ENCODE data around the gene KNSTRN.

KNSTRN gene

DNA sequence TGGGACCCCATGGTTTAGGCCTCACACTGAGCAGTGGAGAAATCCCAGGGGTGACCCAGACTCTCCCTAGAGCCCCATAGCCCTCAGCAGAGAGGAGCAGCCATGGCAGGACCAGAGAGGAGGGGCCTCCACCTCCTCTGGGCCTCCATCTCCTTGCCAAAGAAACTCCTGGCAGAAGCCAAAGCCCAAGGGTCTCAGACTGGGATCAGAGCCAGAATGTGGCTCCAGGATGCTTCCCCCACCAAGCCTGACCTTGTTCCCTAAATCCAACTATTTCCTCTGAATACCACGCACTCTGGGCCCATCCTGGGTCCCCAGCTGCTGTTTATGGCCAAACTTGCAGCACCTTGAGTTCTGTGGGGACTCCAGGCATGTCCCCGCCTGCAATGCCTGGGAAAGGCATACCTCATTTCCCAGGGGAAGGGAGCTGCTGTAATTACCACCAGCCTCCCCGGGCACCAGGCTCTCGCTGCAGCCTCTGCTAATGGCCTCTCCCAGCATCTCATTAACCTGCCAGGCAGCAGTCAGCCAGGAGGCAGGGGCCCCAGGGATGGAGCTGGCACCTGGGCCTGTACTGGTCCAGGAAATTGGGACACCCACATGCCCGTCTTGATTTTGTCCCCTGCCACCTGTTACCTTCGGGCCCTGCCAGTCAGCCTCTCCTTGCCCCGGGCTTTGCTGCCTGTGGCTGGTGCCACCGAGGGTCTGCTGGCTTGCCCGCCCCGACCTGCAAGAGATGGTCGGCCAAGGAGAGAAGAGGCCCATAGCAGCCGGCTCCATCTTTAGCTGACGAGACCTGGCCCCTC lies 46.4 kb upstream of the KNSTRN start (continued):
- TF ChIP-seq MYNN (tag by site-specific recombination; IDR thresholded peaks at IDR 0.05; ENCODE audit: borderline replicate concordance) (no peak), KLF17 (tag by site-specific recombination; IDR thresholded peaks at IDR 0.05) (0 out of 2 replicates have a peak, but pooled peaks have one; percentile 20), PBX3 (CRISPR knock-in tag; IDR thresholded peaks at IDR 0.05) (no peak), HOXC10 (CRISPR knock-in tag; IDR thresholded peaks at IDR 0.05) (no peak), IKZF3 (tag by site-specific recombination; IDR thresholded peaks at IDR 0.05) (0 out of 2 replicates have a peak, but pooled peaks have one; percentile 15), ZNF530 (tag by site-specific recombination; IDR thresholded peaks at IDR 0.05; ENCODE audit: low read depth) (no peak), ZNF175 (tag by site-specific recombination; IDR thresholded peaks at IDR 0.05) (no peak), ZFP3 (tag by site-specific recombination; IDR thresholded peaks at IDR 0.05; ENCODE audit: low read depth) (no peak), SCRT2 (tag by site-specific recombination; IDR thresholded peaks at IDR 0.05) (peak; percentile 84), ZNF529 (tag by site-specific recombination; IDR thresholded peaks at IDR 0.05; ENCODE audit: insufficient replicate concordance) (no peak), ZNF10 (tag by site-specific recombination; IDR thresholded peaks at IDR 0.05) (0 out of 2 replicates have a peak, but pooled peaks have one; percentile 14), ZNF558 (tag by site-specific recombination; IDR thresholded peaks at IDR 0.05) (no peak), OSR2 (tag by site-specific recombination; IDR thresholded peaks at IDR 0.05) (0 out of 2 replicates have a peak, but pooled peaks have one; percentile 15), ZNF174 (tag by site-specific recombination; IDR thresholded peaks at IDR 0.05) (no peak), PRDM6 (tag by site-specific recombination; IDR thresholded peaks at IDR 0.05) (no peak), WT1 (tag by site-specific recombination; IDR thresholded peaks at IDR 0.05) (peak; percentile 38; the same call in 1 of the 2 replicates), ZBTB20 (tag by site-specific recombination; IDR thresholded peaks at IDR 0.05) (peak; percentile 60; the same call in 1 of the 2 replicates), ZNF654 (tag by site-specific recombination; IDR thresholded peaks at IDR 0.05; ENCODE audit: low read depth) (no peak), ZNF626 (tag by site-specific recombination; IDR thresholded peaks at IDR 0.05) (no peak), ZNF202 (tag by site-specific recombination; IDR thresholded peaks at IDR 0.05; ENCODE audit: borderline replicate concordance) (no peak), ZNF621 (tag by site-specific recombination; IDR thresholded peaks at IDR 0.05) (no peak), KLF16 (tag by site-specific recombination; IDR thresholded peaks at IDR 0.05) (no peak), ZBTB1 (tag by site-specific recombination; IDR thresholded peaks at IDR 0.05) (no peak), ZNF473 (tag by site-specific recombination; IDR thresholded peaks at IDR 0.05) (no peak), ZNF184 (tag by site-specific recombination; IDR thresholded peaks at IDR 0.05) (no peak), GLI4 (tag by site-specific recombination; IDR thresholded peaks at IDR 0.05) (no peak), ZNF223 (tag by site-specific recombination; IDR thresholded peaks at IDR 0.05) (no peak), ZNF354C (tag by site-specific recombination; IDR thresholded peaks at IDR 0.05; ENCODE audit: borderline replicate concordance, low read depth) (no peak), ZNF707 (tag by site-specific recombination; IDR thresholded peaks at IDR 0.05) (no peak), ZNF624 (tag by site-specific recombination; IDR thresholded peaks at IDR 0.05) (no peak), ZNF830 (tag by site-specific recombination; IDR thresholded peaks at IDR 0.05; ENCODE audit: low read depth) (no peak), TRIM28 (IDR thresholded peaks at IDR 0.05; ENCODE audit: borderline replicate concordance, low read length) (no peak), ZXDB (tag by site-specific recombination; IDR thresholded peaks at IDR 0.05) (no peak), ZNF362 (tag by site-specific recombination; IDR thresholded peaks at IDR 0.05) (no peak), PATZ1 (tag by site-specific recombination; IDR thresholded peaks at IDR 0.05) (peak; percentile 35; the same call in 1 of the 2 replicates)
